PC-9 (cell line): ENCODE data around the gene PDZRN4. TPM values are rescaled to one million over a fixed set of nuclear protein-coding genes. Genes with fewer than 3 reads are reported as not detected.
A peak's percentile ranks its signal among the peaks of the same experiment; 100 is the strongest.

ENCODE experiments used
- BruUV-seq: library from RNA; stranded (reverse); fragments of 400-500 nt; replicated peaks from 2 replicates; lab custom pipeline; 2021; lab: Mats Ljungman, UMichigan
- CTCF ChIA-PET: fragments of 300-600 bp; sonication (Branson Sonifier 250); formaldehyde crosslinking; loops from one replicate; lab custom pipeline; 2022; ENCODE audit warnings: antibody characterized with exemption; lab: Charles Lee
- POLR2A ChIA-PET: fragments of 300-600 bp; sonication (Branson Sonifier 250); formaldehyde crosslinking; loops from one replicate; lab custom pipeline; 2022; ENCODE audit warnings: antibody characterized with exemption; ENCODE audit not compliant: unreplicated experiment; lab: Charles Lee
- DNase-seq, 2 experiments: peaks; one replicate each; pipeline versions ENCODE4 v3.0.0 to v3.0.0-alpha.2; 2015 to 2022; ENCODE audit warnings: mixed read lengths in 1 of 2
- H2AFZ ChIP-seq: fragments of 200-600 bp; sonication (generic); 2 replicates; pipeline ENCODE4 v1.8.1; 2017; ENCODE audit warnings: antibody characterized with exemption
- H3F3A ChIP-seq: fragments of 200-600 bp; sonication (generic); 2 replicates; pipeline ENCODE4 v1.8.1; 2017; ENCODE audit warnings: antibody characterized with exemption, mild to moderate bottlenecking, low read depth; ENCODE audit not compliant: insufficient read depth
- H3K27ac ChIP-seq: fragments of 200-600 bp; sonication (generic); 2 replicates; pipeline ENCODE4 v1.6.1; 2016; ENCODE audit warnings: mixed run types
- H3K27me3 ChIP-seq: fragments of 200-600 bp; sonication (generic); 2 replicates; pipeline ENCODE4 v1.6.1; 2016; ENCODE audit warnings: low read depth, mixed run types; ENCODE audit not compliant: insufficient read depth
- H3K36me3 ChIP-seq: fragments of 200-600 bp; sonication (generic); 2 replicates; pipeline ENCODE4 v1.6.1; 2016; ENCODE audit warnings: low read depth, mixed run types
- H3K4me1 ChIP-seq: fragments of 200-600 bp; sonication (generic); replicated peaks from 2 replicates; pipeline ENCODE4 v1.6.1; 2016; ENCODE audit warnings: mixed run types; ENCODE audit not compliant: insufficient read depth
- H3K4me2 ChIP-seq: fragments of 200-600 bp; sonication (generic); 2 replicates; pipeline ENCODE4 v1.6.1; 2017; ENCODE audit warnings: mixed run types
- H3K4me3 ChIP-seq: fragments of 200-600 bp; sonication (generic); 2 replicates; pipeline ENCODE4 v1.6.1; 2016; ENCODE audit warnings: mixed run types
- H3K79me2 ChIP-seq: fragments of 200-600 bp; sonication (generic); 2 replicates; pipeline ENCODE4 v1.6.1; 2017; ENCODE audit warnings: low read depth, mixed run types
- H3K9me2 ChIP-seq: fragments of 200-600 bp; sonication (generic); 2 replicates; pipeline ENCODE4 v1.8.1; 2017; ENCODE audit warnings: mild to moderate bottlenecking; ENCODE audit not compliant: insufficient read depth
- H3K9me3 ChIP-seq: fragments of 200-600 bp; sonication (generic); 2 replicates; pipeline ENCODE4 v1.8.1; 2016; ENCODE audit warnings: low read depth; ENCODE audit not compliant: insufficient read depth
- H4K20me1 ChIP-seq: fragments of 200-600 bp; sonication (generic); 2 replicates; pipeline ENCODE4 v1.8.1; 2017; ENCODE audit not compliant: insufficient read depth
- EZH2 ChIP-seq: fragments of 200-600 bp; sonication (generic); IDR thresholded peaks from 2 replicates; pipeline ENCODE4 v1.8.0; 2017; ENCODE audit warnings: antibody characterized with exemption, low read depth
- intact Hi-C: fragments of 100-400 bp; cut with micrococcal nuclease; formaldehyde crosslinking; loops from one replicate; pipeline ENCODE4 v1.10.0; 2022; ENCODE audit not compliant: unreplicated experiment
- total RNA-seq: library from RNA; stranded (reverse); gene quantifications from 2 replicates; pipeline ENCODE4 v1.2.3, GENCODE V29; 2021
- TF ChIP-seq, protein P1 (sequence below): fragments of 200-600 bp; sonication (generic); conservative IDR thresholded peaks from 2 replicates; pipeline ENCODE4 v1.6.1; 2017; ENCODE audit warnings: mixed run types, antibody characterized with exemption, mild to moderate bottlenecking, moderate library complexity

The PDZRN4 gene
- total RNA-seq, 1 experiment from 2014 or later: not detected

DNA sequence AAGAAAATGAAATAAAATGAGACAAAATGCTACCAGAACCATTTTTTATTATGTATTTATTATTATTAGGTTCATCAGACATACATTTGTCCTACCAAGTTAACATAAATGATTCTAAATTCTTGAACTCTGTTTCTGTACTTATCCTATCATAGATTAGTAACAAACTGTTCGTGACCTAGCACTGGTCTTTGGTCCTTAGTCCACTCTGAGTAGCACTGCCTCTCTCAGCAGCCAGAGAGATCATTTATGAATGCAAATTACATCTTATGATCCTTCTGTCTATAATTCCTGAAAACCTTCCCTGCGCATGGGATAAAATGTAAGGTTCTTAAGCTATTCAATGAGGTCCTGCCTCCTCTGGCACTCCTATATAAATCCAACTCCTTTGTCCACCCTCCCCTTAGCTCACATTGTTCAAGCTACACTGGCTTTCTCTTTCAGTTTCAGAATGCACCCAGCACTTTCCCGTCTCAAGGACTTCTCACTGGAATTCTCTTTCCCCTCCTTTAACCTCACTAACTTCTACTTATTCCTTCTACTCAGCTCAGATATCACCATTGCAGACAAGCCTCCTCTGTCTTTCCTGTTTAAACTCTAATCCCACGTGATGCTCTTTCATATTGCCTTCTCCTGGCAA is 17.1 kb downstream of the PDZRN4 start:
- BruUV-seq: no TSS peak
- ChIA-PET POLR2A (no interaction called here), CTCF (no interaction called here)
- no peaks in the 10 kb centered on the region for H3F3A ChIP-seq
- intact Hi-C loops: no loop called here
- H3K4me2 ChIP-seq: peak overlapping the region; percentile 13; the same call in 1 of the 2 replicates
- no peak overlapping the region for H3K4me3 ChIP-seq
- 0 out of 2 replicates have a peak, but pooled peaks cover 4% of the 10 kb centered on the region for H3K9me2 ChIP-seq
- H3K27ac ChIP-seq: no peak overlapping the region
- no peaks in the 10 kb centered on the region; the same call in 1 of the 2 replicates for H4K20me1 ChIP-seq
- H3K79me2 ChIP-seq: no peaks in the 10 kb centered on the region
- no peaks in the 10 kb centered on the region for H3K36me3 ChIP-seq
- H3K27me3 ChIP-seq: no peaks in the 10 kb centered on the region
- TF ChIP-seq, protein P1, sequence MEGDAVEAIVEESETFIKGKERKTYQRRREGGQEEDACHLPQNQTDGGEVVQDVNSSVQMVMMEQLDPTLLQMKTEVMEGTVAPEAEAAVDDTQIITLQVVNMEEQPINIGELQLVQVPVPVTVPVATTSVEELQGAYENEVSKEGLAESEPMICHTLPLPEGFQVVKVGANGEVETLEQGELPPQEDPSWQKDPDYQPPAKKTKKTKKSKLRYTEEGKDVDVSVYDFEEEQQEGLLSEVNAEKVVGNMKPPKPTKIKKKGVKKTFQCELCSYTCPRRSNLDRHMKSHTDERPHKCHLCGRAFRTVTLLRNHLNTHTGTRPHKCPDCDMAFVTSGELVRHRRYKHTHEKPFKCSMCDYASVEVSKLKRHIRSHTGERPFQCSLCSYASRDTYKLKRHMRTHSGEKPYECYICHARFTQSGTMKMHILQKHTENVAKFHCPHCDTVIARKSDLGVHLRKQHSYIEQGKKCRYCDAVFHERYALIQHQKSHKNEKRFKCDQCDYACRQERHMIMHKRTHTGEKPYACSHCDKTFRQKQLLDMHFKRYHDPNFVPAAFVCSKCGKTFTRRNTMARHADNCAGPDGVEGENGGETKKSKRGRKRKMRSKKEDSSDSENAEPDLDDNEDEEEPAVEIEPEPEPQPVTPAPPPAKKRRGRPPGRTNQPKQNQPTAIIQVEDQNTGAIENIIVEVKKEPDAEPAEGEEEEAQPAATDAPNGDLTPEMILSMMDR: no peak
- no peak for TF ChIP-seq EZH2
- no peak overlapping the region for H2AFZ ChIP-seq
- no peaks in the 10 kb centered on the region for H3K9me3 ChIP-seq
- no peak for DNase-seq
- no peaks in the 10 kb centered on the region for H3K4me1 ChIP-seq

DNA sequence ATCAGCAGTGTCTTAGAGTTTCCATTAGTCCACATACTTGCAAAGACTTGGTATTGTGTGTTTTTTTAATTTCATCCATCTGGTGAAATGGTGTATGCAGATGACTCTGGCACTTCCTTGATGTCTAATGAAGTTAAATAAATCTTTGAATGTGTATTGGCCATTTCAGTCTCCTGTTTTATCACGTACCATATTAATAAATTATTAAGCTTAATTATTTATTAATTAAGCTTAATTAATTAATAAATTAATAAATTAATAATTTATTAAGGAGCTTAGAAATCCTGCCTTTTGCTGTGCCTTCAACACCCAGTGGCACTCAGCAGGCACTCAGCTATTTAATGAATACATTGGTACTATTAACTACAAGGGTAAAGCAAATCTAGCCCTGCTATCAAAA is 18.2 kb downstream of the PDZRN4 start:
- no TSS peak for BruUV-seq
- POLR2A ChIA-PET: interaction anchor here (0.6 kb wide), 1 partner anchor 884 kb away, joined by 4 read pairs; no protein-coding TSS in a partner anchor
- Histone ChIP-seq H2AFZ (no peak overlapping the region), H3K27ac (no peak overlapping the region), H3K36me3 (no peaks in the 10 kb centered on the region), H3K4me1 (no peaks in the 10 kb centered on the region), H3K9me3 (no peaks in the 10 kb centered on the region), H3K4me2 (no peak overlapping the region), H4K20me1 (no peaks in the 10 kb centered on the region; the same call in 1 of the 2 replicates), H3K4me3 (no peak overlapping the region), H3F3A (no peaks in the 10 kb centered on the region), H3K79me2 (no peaks in the 10 kb centered on the region), H3K9me2 (0 out of 2 replicates have a peak, but pooled peaks cover 4% of the 10 kb centered on the region), H3K27me3 (no peaks in the 10 kb centered on the region)
- intact Hi-C loops: no loop called here
- no peak for DNase-seq
- CTCF ChIA-PET: no interaction called here
- TF ChIP-seq, protein P1: no peak
- no peak for TF ChIP-seq EZH2

DNA sequence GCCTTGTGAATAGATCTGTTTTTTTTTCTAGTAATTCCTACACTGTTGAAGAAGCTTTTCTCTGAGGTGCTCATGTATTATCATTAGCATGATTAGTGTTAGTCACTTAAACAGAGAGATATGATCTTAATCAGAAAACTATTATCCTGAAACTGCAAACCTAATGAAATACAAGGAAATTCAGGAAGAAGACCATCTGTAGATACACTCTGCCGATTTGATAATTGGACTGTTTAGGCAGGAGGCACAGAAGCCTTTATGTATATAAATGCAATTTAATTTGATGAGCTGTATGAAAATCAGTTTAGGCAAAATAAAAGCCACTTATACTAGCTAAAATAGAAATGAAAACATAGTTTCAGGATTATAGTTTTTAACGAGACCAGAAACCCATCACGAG is 23.3 kb downstream of the PDZRN4 start:
- no peaks in the 10 kb centered on the region for H3K36me3 ChIP-seq
- H3K9me2 ChIP-seq: 0 out of 2 replicates have a peak, but pooled peaks cover 4% of the 10 kb centered on the region
- POLR2A ChIA-PET: no interaction called here
- CTCF ChIA-PET: no interaction called here
- no peak for DNase-seq
- no peaks in the 10 kb centered on the region for H3K27me3 ChIP-seq
- H4K20me1 ChIP-seq: no peaks in the 10 kb centered on the region; the same call in 1 of the 2 replicates
- H3K79me2 ChIP-seq: no peaks in the 10 kb centered on the region
- H3K9me3 ChIP-seq: no peaks in the 10 kb centered on the region
- intact Hi-C loops: no loop called here
- H3K4me2 ChIP-seq: no peak overlapping the region
- H3F3A ChIP-seq: no peaks in the 10 kb centered on the region
- no peak overlapping the region for H3K4me3 ChIP-seq
- no TSS peak for BruUV-seq
- H3K4me1 ChIP-seq: no peaks in the 10 kb centered on the region
- TF ChIP-seq, protein P1: no peak
- no peak for TF ChIP-seq EZH2
- no peak overlapping the region for H2AFZ ChIP-seq
- no peak overlapping the region for H3K27ac ChIP-seq
